ENCODE data around the gene SLC35B1.
"Not testable (repeated sequence)": the region's sequence is repeated elsewhere in the genome, so short reads cannot be mapped to it uniquely, and the experiment has no call there.

Gene SLC35B1

GRCh38 chr17:49699966-49700575, 7.7 kb downstream of the SLC35B1 start:
- no peak for DNase-seq

GRCh38 chr17:49698005-49698404, 9.8 kb downstream of the SLC35B1 start:
- DNase-seq, result no peak

- peak; percentile 72 to 76 for DNase-seq
Observed at GRCh38 chr17:49696233-49696761, 11.5 kb downstream of the SLC35B1 start.

- peak; percentile 5 to 46 for DNase-seq
Observed at GRCh38 chr17:49695698-49696232, 12.0 kb downstream of the SLC35B1 start.

- peak; percentile 70 to 71 for DNase-seq
Observed at GRCh38 chr17:49694847-49695697, 12.7 kb downstream of the SLC35B1 start.

GRCh38 chr17:49692751-49693150, 15.0 kb downstream of the SLC35B1 start:
- no peak for DNase-seq

GRCh38 chr17:49691677-49692191, 16.0 kb downstream of the SLC35B1 start:
- DNase-seq, result no peak

GRCh38 chr17:49691086-49691676, 16.6 kb downstream of the SLC35B1 start:
- no peak for DNase-seq

GRCh38 chr17:49690256-49690655, 17.5 kb downstream of the SLC35B1 start:
- DNase-seq, result no peak

- DNase-seq, result no peak
Observed at GRCh38 chr17:49688848-49689247, 18.9 kb downstream of the SLC35B1 start.

- peak; percentile 37 to 50 for DNase-seq
Observed at GRCh38 chr17:49687878-49688491, 19.8 kb downstream of the SLC35B1 start.

GRCh38 chr17:49681106-49681979, 26.4 kb downstream of the SLC35B1 start:
- DNase-seq, result peak; percentile 26 to 46

- no peak for DNase-seq
Observed at GRCh38 chr17:49680314-49680713, 27.4 kb downstream of the SLC35B1 start.

- peak; percentile 99 for DNase-seq
Observed at GRCh38 chr17:49677933-49678847, 29.6 kb downstream of the SLC35B1 start, which contains the start of gene SPOP. SPOP (minus strand) TSS chr17:49678097; CDS start chr17:49622810, 55,287 bp downstream.

- peak; percentile 85 to 88 for DNase-seq
Observed at GRCh38 chr17:49677134-49677932, 30.4 kb downstream of the SLC35B1 start.

- DNase-seq, result peak; percentile 99
Observed at GRCh38 chr17:49676276-49676868, 31.4 kb downstream of the SLC35B1 start.

- no peak for DNase-seq
Observed at GRCh38 chr17:49674507-49674906, 33.3 kb downstream of the SLC35B1 start.

GRCh38 chr17:49673679-49674078, 34.1 kb downstream of the SLC35B1 start:
- DNase-seq, result not testable (repeated sequence)

- no peak for DNase-seq
Observed at GRCh38 chr17:49670641-49671040, 37.1 kb downstream of the SLC35B1 start.
